SU-DHL-6 (cell line): ENCODE data around the gene MAP4K5.

Experiments used
- H2AFZ ChIP-seq: fragments of 200-600 bp; sonication (generic); 2 replicates; pipeline ENCODE4 v1.6.1; 2014; ENCODE audit warnings: low read depth, mild to moderate bottlenecking, moderate library complexity, mixed read lengths, antibody characterized with exemption, low read length; ENCODE audit not compliant: severe bottlenecking
- H3F3A ChIP-seq: fragments of 200-600 bp; shearing (Covaris generic); 2 replicates; pipeline ENCODE4 v1.6.0; 2016; ENCODE audit warnings: antibody characterized with exemption, mild to moderate bottlenecking; ENCODE audit not compliant: insufficient read depth
- H3K27ac ChIP-seq: fragments of 200-600 bp; sonication (generic); 2 replicates; pipeline ENCODE4 v1.5.1; 2016; ENCODE audit warnings: low read depth, mild to moderate bottlenecking, low read length, moderate library complexity, mixed read lengths
- H3K27me3 ChIP-seq: fragments of 200-600 bp; sonication (generic), shearing (Covaris generic); 2 replicates; pipeline ENCODE4 v1.6.0; 2014; ENCODE audit warnings: mild to moderate bottlenecking, low read length
- H3K36me3 ChIP-seq: fragments of 200-600 bp; sonication (generic); 2 replicates; pipeline ENCODE4 v1.6.1; 2014; ENCODE audit warnings: mild to moderate bottlenecking, low read length, mixed read lengths
- H3K4me2 ChIP-seq: fragments of 300-600, 200-600 bp; shearing (Covaris generic), sonication (generic); 2 replicates; pipeline ENCODE4 v1.6.0; 2014; ENCODE audit warnings: low read length, low read depth, mild to moderate bottlenecking; ENCODE audit not compliant: poor library complexity, severe bottlenecking
- H3K4me3 ChIP-seq: fragments of 200-600 bp; sonication (generic); 2 replicates; pipeline ENCODE4 v1.5.1; 2014; ENCODE audit warnings: antibody characterized with exemption, low read length, mild to moderate bottlenecking, mixed read lengths; ENCODE audit not compliant: insufficient read depth, poor library complexity, severe bottlenecking
- H3K79me2 ChIP-seq: fragments of 200-600 bp; sonication (generic); 2 replicates; pipeline ENCODE4 v1.6.1; 2014; ENCODE audit warnings: mild to moderate bottlenecking, low read length, moderate library complexity; ENCODE audit not compliant: insufficient read depth
- H3K9ac ChIP-seq: fragments of 200-600 bp; sonication (generic); 2 replicates; pipeline ENCODE4 v1.7.0; 2014; ENCODE audit warnings: mild to moderate bottlenecking, low read length
- H3K9me2 ChIP-seq: fragments of 200-600 bp; sonication (generic); replicated peaks from 2 replicates; pipeline ENCODE4 v1.6.1; 2014; ENCODE audit warnings: low read length; ENCODE audit not compliant: insufficient read depth
- H3K9me3 ChIP-seq: fragments of 200-600 bp; sonication (generic); 2 replicates; pipeline ENCODE4 v1.6.1; 2014; ENCODE audit warnings: low read length, mixed read lengths; ENCODE audit not compliant: insufficient read depth
- H4K20me1 ChIP-seq: fragments of 200-600 bp; sonication (generic); 2 replicates; pipeline ENCODE4 v1.6.1; 2014; ENCODE audit warnings: low read depth, mild to moderate bottlenecking, antibody characterized with exemption, low read length, moderate library complexity, mixed read lengths
- EZH2phosphoT487 ChIP-seq: fragments of 200-600 bp; sonication (generic), shearing (Covaris generic); conservative IDR thresholded peaks from 2 replicates; pipeline ENCODE4 v1.6.1; 2018; ENCODE audit warnings: mild to moderate bottlenecking, antibody characterized with exemption, low read length, moderate library complexity, mixed read lengths
- TF ChIP-seq, protein P1 (sequence below): fragments of 200-600 bp; sonication (generic); IDR thresholded peaks from one replicate; pipeline ENCODE4 v1.5.1; 2017; ENCODE audit warnings: antibody characterized with exemption, mild to moderate bottlenecking, low read length, moderate library complexity; ENCODE audit not compliant: insufficient read depth, poor library complexity, severe bottlenecking

The MAP4K5 gene

DNA sequence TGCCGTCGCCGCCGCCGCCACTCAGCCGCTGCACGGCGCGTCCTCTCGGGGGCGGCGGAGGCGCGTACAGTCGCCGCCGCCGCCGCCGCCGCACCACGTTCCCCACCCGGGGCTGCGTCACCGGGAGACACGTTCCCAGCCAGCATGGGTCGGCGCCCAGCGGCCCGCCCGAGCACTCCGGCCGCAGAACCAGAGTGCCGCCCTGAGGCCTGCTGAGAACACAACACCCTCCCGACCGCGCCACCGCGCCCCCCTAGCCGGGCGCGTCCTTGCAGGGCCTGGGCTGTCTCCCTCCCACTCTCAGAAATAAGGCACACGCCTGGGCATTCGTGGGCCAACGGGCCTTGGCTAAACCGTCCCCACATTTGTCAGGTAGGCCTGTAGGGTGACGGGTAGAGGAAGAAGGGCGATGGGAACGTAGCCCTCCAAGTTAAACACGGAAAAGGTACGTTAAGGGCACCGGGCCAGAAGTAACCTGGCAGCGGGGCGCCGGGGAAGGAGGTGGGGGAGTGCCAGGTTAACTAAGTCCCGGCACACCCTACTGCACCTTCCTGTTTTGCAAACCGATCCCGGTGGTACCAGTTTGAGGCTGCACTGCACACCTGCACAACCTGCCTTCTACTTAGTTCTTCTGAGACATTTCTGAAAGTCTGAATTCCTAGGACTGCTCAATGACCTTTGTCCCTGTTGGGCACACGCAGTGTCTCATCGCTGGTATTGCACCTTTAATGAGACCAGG, at the start of gene MAP4K5:
TSS of gene MAP4K5 (minus strand) at position 68 of the 739 bp plus-strand sequence. CDS start 520 bp downstream, outside the sequence.
- Histone ChIP-seq H3K9ac (peak within 1 kb of the TSS; percentile 93), H3K9me2 (no peaks in the 10 kb centered on the region), H3F3A (peaks cover 3% of the 10 kb centered on the region; the same call in 1 of the 2 replicates)

DNA sequence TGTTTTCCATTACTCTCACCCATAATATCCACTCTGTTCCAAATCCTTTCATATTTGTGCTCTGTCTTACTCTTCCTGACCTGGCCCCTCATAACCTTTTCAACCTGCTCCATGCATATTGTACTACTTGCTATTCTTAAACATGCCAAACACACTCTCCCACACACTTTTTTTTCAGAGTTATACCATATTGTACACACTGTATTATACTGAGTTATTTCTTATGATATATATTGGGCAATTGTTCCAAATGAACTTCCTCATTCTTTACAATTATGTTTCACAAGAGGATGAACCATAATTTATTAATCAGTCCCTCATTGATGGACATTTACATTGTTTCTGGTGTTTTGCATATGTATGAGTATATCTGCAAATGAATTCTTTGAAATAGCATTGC, 46.1 kb upstream of the MAP4K5 start:
- H3K79me2 ChIP-seq = no peaks in the 10 kb centered on the region
- H3F3A ChIP-seq = no peaks in the 10 kb centered on the region
- H3K9me3 ChIP-seq = no peaks in the 10 kb centered on the region
- no peaks in the 10 kb centered on the region for H3K36me3 ChIP-seq
- H3K9ac ChIP-seq = no peak overlapping the region
- H3K4me2 ChIP-seq = no peak overlapping the region
- no peak overlapping the region for H3K27ac ChIP-seq
- no peak overlapping the region for H2AFZ ChIP-seq
- H3K9me2 ChIP-seq = no peaks in the 10 kb centered on the region
- H3K27me3 ChIP-seq = no peaks in the 10 kb centered on the region
- H4K20me1 ChIP-seq = no peaks in the 10 kb centered on the region
- TF ChIP-seq EZH2phosphoT487 = no peak
- H3K4me3 ChIP-seq = no peak overlapping the region

More for the DNA sequence above, at the start of gene MAP4K5:
- H3K79me2 ChIP-seq = peaks cover 41% of the 10 kb centered on the region
- peak within 1 kb of the TSS; percentile 70 for H2AFZ ChIP-seq
- H3K27ac ChIP-seq = peak within 1 kb of the TSS; percentile 41
- H4K20me1 ChIP-seq = no peaks in the 10 kb centered on the region
- H3K4me3 ChIP-seq = peak within 1 kb of the TSS; percentile 77
- H3K4me2 ChIP-seq = peak within 1 kb of the TSS; percentile 96
- no peaks in the 10 kb centered on the region; the same call in 1 of the 2 replicates for H3K36me3 ChIP-seq
- TF ChIP-seq, protein P1, sequence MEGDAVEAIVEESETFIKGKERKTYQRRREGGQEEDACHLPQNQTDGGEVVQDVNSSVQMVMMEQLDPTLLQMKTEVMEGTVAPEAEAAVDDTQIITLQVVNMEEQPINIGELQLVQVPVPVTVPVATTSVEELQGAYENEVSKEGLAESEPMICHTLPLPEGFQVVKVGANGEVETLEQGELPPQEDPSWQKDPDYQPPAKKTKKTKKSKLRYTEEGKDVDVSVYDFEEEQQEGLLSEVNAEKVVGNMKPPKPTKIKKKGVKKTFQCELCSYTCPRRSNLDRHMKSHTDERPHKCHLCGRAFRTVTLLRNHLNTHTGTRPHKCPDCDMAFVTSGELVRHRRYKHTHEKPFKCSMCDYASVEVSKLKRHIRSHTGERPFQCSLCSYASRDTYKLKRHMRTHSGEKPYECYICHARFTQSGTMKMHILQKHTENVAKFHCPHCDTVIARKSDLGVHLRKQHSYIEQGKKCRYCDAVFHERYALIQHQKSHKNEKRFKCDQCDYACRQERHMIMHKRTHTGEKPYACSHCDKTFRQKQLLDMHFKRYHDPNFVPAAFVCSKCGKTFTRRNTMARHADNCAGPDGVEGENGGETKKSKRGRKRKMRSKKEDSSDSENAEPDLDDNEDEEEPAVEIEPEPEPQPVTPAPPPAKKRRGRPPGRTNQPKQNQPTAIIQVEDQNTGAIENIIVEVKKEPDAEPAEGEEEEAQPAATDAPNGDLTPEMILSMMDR = peak; percentile 81
- TF ChIP-seq EZH2phosphoT487 = no peak
- no peaks in the 10 kb centered on the region for H3K27me3 ChIP-seq
- no peaks in the 10 kb centered on the region for H3K9me3 ChIP-seq

DNA sequence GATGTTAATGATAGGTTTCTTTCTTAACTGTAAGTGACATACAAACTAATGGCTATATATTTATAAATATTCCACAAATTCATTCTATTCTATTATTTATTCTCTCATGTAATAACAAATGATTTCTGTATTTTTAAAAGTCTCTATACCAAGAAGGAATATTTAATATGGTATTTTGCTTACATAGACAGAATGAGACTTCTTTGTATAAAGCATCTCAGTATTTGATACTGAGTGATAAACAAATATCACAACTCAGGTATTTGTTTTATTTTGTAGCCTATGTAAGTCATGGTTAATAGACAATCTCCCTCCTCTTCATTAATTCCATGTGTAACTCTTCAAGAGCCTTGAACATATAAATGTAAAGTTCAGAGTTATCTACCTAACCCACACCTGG, 45.6 kb upstream of the MAP4K5 start:
- Histone ChIP-seq H2AFZ (no peak overlapping the region), H4K20me1 (no peaks in the 10 kb centered on the region), H3K4me2 (no peak overlapping the region), H3K4me3 (no peak overlapping the region), H3K9ac (no peak overlapping the region), H3K27ac (no peak overlapping the region), H3K79me2 (no peaks in the 10 kb centered on the region), H3K9me3 (no peaks in the 10 kb centered on the region), H3K9me2 (no peaks in the 10 kb centered on the region), H3F3A (no peaks in the 10 kb centered on the region), H3K36me3 (no peaks in the 10 kb centered on the region), H3K27me3 (no peaks in the 10 kb centered on the region)
- TF ChIP-seq, protein P1 = no peak
- no peak for TF ChIP-seq EZH2phosphoT487

DNA sequence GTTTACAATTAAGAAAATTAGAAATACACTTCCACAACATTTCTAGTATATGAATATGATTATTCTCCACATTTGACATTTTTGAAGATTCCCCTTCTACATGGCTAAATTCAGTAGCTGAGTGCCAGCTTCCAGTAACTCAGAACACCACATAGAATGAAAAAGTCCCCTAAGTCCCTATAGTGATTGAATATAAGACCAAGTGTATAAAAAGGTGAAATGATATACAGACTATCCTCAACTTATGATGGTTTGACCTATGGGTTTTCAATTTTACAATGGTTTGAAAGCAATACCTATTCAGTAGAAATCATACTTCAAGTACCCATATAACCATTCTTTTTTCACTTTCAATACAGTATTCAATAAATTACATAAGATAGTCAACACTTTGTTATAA, 43.4 kb upstream of the MAP4K5 start:
- H3K9me3 ChIP-seq = no peaks in the 10 kb centered on the region
- H3K27me3 ChIP-seq = no peaks in the 10 kb centered on the region
- H2AFZ ChIP-seq = no peak overlapping the region
- no peak overlapping the region for H3K4me3 ChIP-seq
- no peak overlapping the region for H3K27ac ChIP-seq
- H3K4me2 ChIP-seq = no peak overlapping the region
- TF ChIP-seq EZH2phosphoT487 = no peak
- TF ChIP-seq, protein P1 = no peak
- H3K9me2 ChIP-seq = no peaks in the 10 kb centered on the region
- H4K20me1 ChIP-seq = no peaks in the 10 kb centered on the region
- H3K36me3 ChIP-seq = no peaks in the 10 kb centered on the region
- no peaks in the 10 kb centered on the region for H3F3A ChIP-seq
- no peaks in the 10 kb centered on the region for H3K79me2 ChIP-seq
- H3K9ac ChIP-seq = no peak overlapping the region
